NCI-H226 (cell line): ENCODE results near the gene BABAM2.
"Not testable (repeated sequence)": the region's sequence is repeated elsewhere in the genome, so short reads cannot be mapped to it uniquely, and the experiment has no call there.

ENCODE experiments used
- DNase-seq: peaks from one replicate; pipeline ENCODE4 v3.0.0-alpha.2; 2015

The BABAM2 gene

DNA sequence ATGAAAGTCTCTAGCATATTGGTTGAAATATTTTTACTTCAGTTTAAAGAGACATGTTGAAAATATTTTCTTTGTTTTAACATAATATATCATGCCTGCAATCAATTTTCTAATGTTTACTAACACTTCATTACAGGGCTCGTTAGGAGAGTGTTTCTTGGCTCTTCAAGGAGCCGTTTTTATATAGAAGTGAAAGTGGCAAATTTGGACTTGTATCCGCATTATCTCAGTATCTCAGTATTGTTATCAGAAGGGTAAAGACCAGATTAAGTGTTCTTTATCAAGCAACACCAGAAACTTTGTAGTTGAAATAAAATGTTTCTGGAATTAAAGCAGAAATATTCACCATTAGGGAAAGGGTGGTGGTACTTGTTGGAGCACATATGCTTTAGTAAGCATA, 97.8 kb downstream of the BABAM2 start:
- DNase-seq: no peak

DNA sequence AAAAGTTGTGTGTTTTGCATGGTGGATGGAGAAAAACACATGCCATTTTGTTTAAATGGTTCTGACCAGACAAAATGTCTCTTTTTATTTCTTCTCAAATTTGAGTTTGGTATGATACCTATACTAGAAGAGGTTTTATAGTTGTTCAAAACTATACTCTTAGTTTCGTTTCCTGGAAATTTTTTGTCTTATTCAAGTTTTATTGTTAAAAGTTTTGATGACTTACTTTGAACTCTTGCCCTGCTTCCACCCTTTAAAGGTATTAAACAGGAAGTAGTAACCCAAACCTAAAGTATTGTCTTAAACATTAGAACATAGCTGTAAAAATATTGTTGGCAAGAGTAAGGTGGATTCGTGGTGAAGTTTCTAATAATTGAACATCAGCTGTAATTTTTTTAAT, 98.2 kb downstream of the BABAM2 start:
- DNase-seq: no peak

DNA sequence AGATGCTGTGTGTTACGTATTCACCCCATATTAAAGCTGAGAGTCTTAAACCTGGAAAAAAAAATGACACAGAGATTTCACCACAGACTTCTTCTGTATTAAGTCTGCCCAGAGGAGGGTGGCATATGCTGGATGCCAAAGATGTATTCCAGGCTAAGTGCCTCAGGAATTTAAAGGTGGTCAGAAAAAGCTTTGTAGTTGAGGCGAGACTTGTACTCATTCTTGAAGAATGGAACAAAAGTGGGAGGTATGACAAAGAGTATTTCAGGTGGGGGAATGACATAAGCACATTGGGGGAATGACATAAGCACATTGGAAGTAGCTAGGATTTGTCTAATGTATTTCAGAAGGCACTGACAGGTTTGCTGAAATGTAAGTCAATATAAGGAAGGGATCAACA, 98.6 kb downstream of the BABAM2 start:
- peak; percentile 70 for DNase-seq

DNA sequence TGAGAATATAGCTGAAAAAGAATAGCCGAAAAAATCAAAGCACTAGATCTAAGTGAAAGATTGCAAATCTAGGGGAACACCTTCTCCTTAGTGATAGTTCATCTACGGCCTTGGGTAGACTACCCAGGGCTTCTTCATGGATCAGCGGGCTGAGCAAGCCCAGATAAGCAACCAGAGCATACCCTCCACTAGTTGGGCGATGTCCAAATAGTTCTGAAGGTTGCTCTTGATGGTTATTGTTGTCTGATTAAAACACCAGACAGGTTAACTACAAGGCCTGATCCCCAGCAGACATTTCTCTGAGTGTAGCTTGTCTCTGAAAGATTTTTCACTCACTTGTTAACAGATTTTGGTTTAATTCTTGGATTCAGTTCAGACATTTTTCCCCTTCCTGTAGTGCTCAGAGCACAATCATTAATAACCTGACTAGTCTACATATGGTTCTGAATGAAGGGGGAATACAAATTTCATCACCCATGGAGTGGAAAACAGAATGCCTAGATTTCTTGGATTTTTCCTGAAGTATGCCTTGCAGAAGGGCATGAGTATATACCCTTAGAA, 99.6 kb downstream of the BABAM2 start:
- DNase-seq: peak; percentile 54

DNA sequence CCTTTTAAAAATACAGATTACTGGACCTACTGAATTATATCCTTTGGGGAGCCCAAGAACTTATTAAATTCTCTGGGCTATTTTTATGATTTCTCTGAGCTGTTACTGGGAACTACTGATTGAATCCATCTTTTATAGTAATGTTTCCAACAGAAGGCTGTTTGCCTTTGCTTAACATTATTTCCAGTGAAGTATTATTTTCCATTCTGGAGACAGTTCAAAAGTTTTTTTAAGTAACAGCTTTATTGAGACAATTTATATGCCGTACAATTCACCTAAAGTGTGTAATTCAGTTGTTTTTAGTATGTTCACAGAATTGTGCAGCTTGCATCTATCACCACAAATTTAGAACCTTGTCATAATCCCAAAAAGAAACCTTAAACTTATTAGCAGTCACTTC, 100.6 kb downstream of the BABAM2 start:
- DNase-seq: no peak

DNA sequence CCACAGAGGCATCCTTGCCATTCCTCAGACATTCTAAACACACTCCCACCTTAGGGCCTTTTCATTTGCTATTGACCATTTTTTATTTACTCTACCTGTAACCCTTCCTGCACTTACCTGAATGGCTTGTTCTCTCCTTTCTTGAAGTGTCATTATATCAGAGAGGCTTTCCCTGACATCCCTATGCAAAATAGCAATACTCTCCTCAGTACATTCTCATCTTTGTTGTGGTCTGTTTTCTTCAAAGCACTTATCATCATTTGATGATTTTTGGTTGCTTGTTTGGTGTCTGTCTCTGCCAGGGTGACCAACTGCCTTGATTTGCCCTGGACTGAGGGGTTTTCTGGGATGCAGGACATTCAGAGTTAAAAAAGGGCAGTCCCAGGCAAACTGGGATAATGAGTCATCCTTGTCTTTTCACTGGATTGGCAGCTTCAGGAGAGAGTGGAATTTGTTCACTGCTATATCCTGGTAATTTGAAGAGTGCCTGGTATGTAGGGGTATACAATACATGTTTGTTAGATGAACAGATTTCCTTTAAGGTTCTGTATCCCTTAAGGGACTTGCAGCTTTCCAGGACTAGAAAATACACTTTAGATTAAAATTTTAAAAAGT, 102.4 kb downstream of the BABAM2 start:
- DNase-seq: peak; percentile 83

DNA sequence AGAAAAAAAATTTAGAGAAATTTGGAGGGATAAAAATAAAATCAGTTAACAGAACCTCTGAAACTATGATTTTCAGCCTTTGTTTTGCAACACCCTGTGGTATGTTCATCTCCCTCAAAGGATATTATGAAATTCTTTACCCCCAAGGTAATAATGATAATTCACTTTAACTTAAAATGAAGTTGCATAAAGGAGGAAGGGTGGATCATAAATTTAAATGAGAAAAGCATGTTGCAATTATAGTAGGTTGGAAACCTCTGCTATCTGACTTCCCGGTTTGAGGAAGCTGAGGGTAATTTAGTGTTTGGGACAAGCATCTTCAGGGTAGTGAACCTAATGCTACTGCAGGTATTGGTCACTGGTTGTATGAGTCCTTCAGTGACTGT, 102.9 kb downstream of the BABAM2 start:
- peak; percentile 63 for DNase-seq

DNA sequence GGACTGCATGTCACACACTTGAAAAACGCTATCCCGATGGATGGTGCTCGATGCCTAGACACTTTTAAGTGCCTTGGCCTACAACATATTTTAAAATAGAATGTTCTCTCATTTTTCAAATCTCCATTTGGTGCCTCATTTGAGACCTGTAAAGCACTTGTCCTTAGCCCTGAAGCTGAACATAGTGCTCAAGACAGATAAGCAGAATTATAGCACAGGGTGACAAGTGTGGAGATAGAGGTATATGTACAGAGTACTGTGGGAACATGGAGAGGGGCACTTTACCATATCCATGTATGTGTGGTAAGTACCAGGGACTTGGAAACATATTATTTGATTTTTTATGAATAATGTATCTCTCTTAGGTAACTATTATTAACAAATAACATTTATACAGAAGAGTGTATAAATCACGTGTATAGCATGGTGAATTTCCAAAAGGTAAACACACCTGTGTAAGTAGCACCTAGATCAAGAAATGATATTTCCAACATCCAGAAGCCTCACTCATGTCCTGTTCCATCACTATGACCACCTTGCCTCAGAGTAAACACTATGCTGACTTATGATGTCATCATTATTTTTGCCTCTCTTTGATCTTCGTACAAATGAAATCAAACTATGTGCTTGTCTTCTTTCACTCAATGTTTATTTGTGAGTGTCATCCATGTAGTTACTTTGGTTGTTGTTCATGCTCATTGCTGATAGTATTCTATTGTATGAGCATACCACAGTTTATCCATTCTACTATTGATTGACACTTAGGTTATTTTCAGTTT, 103.6 kb downstream of the BABAM2 start:
- DNase-seq: no peak

DNA sequence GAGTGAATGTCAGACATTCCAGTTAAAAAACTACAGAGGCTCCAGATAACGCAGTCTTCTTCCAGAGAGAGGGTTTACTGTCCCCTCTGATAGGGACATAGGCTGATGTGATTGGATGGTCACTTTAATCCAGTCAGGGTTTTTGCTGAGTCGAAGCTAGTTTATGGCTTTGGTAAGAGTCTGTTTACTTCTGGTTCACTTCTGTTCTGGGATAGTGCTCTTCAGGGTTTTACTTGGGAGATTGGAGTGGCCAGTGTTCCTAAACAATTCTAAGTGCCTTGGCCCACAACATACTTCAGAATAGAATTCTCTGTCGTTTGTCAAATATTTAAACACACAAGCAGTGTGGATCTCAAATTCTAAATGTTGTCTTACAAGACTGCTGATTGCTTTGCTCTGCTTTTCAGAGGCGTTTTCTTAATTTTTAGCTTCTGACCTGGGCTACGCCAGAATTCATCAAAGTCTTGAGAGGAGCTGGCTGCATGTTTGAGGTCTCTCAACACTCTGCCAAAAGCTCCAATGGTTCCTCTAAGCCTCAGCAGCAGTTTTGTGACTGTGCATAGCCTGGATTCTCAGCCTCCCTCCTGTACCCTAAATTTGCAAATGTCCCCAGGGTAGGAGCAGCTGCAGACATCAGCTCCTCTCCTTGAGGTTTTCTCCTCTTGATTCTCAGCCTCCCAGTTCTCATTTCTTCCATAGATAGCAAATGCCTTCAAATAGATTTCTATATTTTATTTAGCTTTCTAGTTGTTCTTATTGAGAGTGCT, 105.8 kb downstream of the BABAM2 start:
- DNase-seq: no peak

DNA sequence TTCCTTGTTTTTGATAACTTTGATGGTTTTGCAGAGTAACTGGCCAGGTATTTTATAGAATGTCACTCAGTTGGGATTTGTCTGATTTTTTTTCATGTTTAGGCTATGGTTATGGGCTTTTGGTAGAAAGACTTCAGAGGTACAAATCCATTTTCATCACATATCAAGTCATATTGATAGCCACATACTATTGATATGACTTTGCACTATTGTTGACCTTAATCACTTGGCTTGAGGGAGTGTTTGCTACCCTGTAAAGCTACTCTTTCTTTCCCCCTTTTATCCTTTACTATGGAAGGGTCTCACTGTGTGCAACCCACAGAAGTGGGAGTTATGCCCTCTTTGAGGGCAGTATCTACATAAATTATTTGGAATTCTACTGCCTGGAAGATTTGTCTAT, 109.8 kb downstream of the BABAM2 start:
- DNase-seq: no peak

DNA sequence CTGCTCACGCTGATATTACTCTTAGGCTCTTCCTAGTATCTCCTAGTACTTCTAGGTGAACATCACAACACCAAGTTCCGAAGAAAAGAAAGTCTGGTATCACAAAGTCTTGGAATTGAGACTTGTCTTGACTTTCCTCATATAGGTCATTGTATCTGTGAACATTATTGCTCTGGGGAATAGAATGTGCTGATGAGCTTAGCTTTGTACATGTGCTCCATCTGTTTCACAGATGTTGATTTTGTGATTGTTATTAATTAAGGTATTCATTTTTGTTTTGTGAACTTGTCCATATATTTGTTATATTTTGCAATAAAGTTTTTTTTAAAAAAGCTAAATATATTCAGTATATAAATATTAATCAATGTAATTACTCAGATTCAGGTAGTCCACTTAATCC, 111.7 kb downstream of the BABAM2 start:
- DNase-seq: no peak

DNA sequence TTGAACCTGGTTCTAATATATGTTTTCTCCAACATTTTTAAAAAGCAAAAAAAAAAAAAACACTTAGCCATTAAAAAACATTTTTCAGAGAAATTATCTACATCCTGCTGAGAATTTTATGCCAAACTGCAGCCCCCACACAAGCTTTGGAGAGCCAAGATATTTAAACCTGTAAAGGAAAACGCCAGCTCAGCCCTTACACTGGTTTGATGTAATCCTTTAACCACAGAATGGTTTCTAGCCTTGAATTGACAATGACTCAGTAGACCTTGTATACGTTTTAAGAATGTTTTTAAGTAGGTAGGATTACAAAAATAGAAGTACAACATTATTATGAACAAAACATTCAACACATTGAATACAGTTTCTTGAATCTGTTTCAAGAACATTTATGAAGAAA, 113.6 kb downstream of the BABAM2 start:
- DNase-seq: peak; percentile 84

DNA sequence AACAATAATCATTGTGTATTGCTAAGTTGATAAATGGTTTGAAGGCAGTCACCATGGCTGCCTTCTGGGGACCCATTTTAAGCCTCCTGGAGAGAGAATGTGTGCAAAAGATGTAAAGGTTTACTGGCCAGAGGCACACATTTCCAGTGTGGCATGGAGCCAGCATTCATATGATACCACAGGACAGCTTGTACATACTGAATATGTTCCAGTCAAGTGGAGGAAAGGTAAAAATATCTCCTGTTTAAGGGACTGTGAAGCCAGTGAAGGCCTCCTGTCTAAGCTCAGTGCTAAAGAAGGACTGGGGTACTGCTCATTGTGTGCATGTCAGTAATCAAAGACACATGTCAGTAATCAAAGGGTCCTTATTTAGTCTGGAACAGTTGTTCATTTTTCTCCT, 119.2 kb downstream of the BABAM2 start:
- no peak for DNase-seq

DNA sequence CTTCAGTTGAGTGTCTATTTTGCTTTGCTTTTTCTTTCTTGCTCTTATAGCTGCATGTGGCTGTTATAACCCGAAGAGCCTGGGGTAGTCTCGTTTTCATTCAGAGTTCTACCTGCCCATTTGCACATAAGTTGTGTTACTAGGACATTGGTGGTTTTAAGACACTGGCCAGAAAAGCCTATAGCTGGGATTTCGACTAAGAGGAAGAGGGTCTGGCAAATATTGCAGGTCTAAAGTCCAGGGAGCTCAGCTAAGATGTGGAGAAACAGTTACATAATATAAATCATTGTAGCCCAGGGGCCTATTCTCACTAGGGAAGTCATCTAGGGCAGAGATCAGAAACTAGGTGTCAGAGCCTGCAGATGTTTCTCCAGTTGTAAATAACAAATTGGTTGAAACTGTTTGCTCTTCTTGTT, 120.8 kb downstream of the BABAM2 start:
- DNase-seq: no peak

DNA sequence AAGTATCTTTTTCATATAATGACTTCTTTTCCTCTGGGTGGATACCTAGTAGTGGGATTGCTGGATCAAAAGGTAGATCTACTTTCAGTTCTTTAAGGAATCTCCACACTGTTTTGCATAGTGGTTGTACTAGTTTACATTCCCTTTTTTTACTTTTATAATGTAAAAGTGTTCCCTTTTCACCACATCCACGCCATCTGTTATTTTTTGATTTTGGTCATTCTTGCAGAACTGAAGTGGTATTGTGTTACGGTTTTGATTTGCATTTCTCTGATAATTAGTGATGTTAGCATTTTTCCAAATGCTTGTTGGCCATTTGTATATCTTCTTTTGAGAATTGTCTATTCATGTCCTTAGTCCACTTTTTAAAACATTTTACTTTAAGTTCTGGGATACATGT, 127.9 kb downstream of the BABAM2 start:
- not testable (repeated sequence) for DNase-seq

DNA sequence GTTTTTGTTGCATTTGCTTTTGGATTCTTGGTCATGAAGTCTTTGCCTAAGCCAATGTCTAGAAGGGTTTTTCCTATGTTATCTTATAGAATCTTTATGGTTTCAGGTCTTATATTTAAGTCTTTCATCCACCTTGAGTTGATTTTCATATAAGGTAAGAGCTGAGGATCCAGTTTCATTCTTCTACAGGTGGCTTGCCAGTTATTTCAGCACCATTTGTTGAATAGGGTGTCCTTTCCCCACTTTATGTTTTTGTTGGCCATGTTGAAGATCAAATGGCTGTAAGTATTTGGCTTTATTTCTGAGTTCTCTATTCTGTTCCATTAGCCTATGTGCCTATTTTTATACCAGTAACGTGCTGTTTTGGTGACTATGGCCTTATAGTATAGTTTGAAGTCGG, 129.0 kb downstream of the BABAM2 start:
- not testable (repeated sequence) for DNase-seq

DNA sequence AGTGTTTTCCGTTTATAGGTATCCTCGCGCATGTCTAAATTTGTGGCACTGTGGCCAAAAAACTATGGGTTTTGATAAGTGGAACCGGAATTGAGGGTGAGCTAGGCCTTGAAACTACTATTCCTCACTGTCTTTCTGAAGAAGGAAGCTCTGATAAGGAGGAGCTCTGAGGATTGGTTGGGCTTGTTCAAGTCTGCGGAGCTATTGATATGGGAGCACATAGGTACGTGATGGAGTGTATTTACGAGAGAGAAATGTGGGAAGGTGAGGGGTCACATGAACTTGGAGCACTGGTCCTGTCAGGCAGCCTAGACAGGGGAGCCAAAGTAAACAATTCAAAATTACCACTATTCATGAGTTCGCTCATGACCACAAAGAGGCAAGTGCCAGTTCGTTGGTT, 131.4 kb downstream of the BABAM2 start:
- no peak for DNase-seq

DNA sequence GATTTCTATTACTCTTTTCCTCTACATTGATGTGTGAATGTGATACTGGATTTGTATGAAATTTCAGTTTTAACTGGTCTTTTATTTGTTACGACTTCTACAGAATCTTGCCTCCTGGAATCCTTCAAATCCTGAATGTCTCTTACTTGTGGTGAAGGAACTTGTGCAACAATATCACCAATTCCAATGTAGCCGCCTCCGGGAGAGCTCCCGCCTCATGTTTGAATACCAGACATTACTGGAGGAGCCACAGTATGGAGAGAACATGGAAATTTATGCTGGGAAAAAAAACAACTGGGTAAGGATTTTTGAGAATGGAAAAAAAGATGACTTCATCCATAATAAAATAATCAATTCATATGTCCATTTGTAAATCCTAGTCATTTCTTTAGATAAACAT, 134.6 kb downstream of the BABAM2 start:
- no peak for DNase-seq

DNA sequence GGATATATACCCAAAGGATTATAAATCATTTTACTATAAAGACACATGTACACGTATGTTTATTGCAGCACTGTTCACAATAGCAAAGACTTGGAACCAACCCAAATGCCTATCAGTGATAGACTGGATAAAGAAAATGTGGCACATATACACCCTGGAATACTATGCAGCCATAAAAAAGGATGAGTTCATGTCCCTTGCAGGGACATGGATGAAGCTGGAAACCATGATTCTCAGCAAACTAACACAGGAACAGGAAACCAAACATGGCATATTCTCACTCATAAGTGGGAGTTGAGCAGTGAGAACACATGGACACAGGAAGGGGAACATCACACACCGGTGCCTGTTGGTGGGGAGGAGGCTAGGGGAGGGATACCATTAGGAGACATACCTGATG, 135.7 kb downstream of the BABAM2 start:
- DNase-seq: not testable (repeated sequence)

DNA sequence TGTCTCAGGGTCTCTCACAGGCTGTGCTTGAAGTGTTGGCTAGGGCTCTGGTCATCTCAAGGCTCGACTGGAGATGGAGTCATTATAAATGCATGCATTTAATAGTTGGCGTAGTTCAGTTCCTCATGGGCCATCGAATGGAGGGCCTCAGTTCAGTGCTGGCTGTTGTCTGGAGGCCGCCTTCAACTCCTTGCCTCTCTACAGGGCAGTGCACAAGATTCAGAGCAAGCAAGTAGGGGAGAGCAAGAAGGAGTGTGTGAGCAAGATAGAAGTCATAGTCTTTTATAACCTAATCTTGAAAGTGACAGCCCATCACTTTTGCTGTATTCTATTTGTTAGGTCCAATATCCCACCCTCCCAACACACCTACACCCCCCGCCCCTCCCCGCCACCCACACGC, 137.5 kb downstream of the BABAM2 start:
- no peak for DNase-seq

DNA sequence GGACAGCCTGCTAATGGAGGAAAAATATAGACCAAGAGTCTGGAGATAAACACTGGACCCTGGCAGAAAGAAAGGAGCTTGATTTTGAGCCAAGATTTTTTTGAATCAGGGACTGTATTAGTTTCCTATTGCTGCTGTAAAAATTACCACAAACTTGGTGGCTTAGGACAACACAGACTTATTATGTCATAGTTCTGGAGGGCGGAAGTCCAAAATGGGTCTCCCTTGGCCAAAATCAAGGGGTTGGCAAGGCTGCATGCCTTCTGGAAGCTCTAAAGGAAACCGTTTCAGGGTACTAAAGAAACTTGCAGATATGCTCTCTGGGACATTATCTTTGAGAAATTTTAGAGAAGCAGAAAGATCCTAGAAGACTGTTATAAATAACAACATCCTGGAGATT, 140.1 kb downstream of the BABAM2 start:
- DNase-seq: no peak

DNA sequence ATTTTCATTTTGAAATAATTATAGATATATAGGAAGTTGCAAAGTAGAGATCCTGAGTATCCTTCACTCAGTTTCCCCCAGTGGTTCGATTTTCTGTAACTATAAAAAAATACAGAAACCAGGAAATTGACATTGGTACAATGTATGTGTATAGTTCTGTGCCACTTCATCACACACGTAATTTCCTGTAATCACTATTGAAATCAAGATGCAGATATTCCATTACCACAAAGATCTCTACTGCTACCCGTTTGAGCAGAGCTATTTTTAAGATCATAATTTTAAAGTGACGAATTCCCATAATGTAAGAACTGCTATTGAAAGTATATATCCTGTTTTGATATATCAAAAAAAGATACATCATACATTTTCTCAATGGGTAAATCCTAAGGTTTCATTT, 142.3 kb downstream of the BABAM2 start:
- no peak for DNase-seq

DNA sequence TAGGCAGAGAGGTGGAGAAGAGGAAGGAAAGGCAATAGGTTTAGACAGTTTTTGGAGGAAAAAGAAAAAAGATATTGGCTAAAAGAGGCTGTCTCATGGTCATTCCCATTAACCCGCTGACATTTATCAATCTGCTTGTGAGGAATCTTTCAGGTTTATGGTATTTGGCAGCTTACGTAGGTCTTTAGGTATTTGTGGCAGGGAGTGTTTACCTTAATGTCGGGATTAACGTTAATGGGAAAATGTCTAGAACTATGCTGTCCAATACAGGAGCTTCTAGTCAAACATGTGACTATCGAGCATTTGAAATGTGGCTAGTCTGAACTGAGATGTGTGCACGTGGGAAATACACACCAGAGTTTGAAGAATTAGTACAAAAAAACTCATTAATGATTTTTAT, 144.2 kb downstream of the BABAM2 start:
- DNase-seq: no peak

DNA sequence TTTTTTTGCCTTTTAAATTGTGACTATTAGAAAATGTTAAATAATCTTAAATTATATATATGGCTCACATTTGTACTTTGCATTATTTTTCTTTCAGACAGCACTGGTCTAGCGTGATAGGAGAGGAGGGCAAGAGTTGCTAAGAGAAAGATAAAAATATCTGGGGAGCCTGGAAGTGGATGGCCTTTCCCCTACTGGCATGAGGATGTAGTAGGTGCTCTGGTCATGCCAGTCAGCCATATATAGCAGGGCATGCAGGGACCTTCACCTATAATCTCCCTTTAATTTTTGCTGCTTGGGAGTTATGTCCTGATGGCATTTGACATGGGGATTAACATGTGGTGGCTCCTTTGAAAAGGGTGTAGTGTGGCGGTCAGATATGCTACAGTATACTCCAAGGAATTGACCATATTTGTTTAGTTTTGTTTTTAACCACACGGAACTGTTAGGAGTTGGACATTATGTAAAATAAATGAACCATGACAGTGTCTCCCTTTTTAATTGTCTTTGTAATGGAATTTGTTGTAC, 144.7 kb downstream of the BABAM2 start:
- no peak for DNase-seq
